ENCODE measurements around the gene CCDC57.

DNA sequence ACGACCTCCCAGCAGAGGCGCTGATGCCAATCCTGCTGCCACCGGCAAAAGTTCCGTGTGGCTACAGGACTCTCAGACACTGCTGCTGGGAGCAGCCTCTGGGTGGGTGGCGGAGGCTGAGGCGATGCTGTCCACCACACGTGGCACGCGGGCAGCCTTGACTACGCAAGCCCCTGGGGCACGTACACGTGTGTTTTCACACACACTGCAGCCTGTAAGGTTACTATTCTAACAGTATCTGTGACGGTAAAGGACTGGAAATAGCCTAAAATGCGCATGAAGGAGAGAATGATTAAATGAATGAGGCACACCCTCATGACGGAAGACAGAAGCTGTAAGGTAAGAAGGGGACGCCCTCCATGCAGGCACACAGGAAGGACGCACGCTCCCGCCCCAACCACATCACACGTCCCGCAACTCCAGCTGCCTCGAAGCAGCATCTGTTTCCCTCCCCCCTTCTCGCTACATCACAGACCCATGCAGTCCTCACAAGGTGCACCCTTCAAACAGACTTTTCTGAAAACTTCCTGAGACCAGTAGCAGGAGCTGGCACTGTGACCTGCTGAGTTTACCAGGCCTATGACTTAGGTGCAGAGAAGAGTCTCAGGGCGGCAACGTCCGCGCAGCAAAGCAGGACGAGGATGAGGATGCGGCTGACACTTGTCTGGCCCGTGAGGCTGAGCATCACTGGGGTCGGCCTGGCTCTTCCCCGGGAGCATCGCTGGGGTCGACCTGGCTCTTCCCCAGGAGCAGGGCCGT, 85.9 kb downstream of the CCDC57 start:
- TF ChIP-seq CTCF (conservative IDR thresholded peaks at IDR 0.05; ENCODE audit: low read depth, low read length) (no peak), BHLHE40 (IDR thresholded peaks at IDR 0.05; ENCODE audit: low read depth, low read length) (no peak), POLR2A (IDR thresholded peaks at IDR 0.05; ENCODE audit: low read depth, low read length) (no peak), SMC3 (IDR thresholded peaks at IDR 0.05; ENCODE audit: low read depth, low read length) (no peak), MAFK (IDR thresholded peaks at IDR 0.05; ENCODE audit: low read depth, low read length) (no peak), MXI1 (IDR thresholded peaks at IDR 0.05; ENCODE audit: borderline replicate concordance, low read depth, low read length) (no peak), CEBPB (IDR thresholded peaks at IDR 0.05; ENCODE audit: low read depth, low read length) (no peak)

Measured in IMR-90 (cell line).